Measurements from ENCODE around the gene EXD1. TPM values are rescaled to one million over a fixed set of nuclear protein-coding genes. Genes with fewer than 3 reads are reported as not detected.

The EXD1 gene
- total and polyA plus RNA-seq, 8 donors = not detected

DNA sequence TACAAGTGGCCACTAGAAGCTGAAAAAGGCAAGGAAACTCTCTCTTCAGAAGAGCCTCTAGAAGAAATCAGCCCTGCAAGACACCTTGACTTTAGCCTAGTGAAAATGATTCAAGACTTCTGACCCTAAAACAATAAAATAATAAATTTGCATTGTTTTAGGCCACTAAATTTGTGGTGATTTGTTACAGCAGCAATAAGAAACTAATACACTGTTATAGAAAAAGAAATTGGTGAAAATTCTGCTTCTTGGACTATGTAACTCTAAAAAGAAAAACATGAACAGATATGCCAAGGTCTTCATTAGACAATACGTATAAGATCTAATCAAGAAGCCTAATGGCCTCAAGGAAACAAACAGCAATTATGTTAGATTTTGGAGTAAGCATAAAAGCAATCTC lies 36.1 kb downstream of the EXD1 start:
- TF ChIP-seq POLR2AphosphoS5 (IDR thresholded peaks at IDR 0.05) (no peak), POLR2A (IDR thresholded peaks at IDR 0.05) (no peak), EP300 (IDR thresholded peaks at IDR 0.05) (no peak)
- TF ChIP-seq, protein P1, sequence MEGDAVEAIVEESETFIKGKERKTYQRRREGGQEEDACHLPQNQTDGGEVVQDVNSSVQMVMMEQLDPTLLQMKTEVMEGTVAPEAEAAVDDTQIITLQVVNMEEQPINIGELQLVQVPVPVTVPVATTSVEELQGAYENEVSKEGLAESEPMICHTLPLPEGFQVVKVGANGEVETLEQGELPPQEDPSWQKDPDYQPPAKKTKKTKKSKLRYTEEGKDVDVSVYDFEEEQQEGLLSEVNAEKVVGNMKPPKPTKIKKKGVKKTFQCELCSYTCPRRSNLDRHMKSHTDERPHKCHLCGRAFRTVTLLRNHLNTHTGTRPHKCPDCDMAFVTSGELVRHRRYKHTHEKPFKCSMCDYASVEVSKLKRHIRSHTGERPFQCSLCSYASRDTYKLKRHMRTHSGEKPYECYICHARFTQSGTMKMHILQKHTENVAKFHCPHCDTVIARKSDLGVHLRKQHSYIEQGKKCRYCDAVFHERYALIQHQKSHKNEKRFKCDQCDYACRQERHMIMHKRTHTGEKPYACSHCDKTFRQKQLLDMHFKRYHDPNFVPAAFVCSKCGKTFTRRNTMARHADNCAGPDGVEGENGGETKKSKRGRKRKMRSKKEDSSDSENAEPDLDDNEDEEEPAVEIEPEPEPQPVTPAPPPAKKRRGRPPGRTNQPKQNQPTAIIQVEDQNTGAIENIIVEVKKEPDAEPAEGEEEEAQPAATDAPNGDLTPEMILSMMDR (IDR thresholded peaks at IDR 0.05) = no peak
- no peaks in the 10 kb centered on the region for H3K4me1 ChIP-seq
- H3K27me3 ChIP-seq = no peaks in the 10 kb centered on the region
- no peak overlapping the region for H3K27ac ChIP-seq
- intact Hi-C loops (cut with DNase I; ENCODE audit: low total_unique reads) = no loop called here
- no peak for DNase-seq
- WGBS, 5 donors = 93 to 97% (median 94%) methylated on average over 1 of the region's 1 CpG
- H3K9me3 ChIP-seq = no peaks in the 10 kb centered on the region
- H3K36me3 ChIP-seq = no peaks in the 10 kb centered on the region
- H3K4me3 ChIP-seq = no peak overlapping the region

DNA sequence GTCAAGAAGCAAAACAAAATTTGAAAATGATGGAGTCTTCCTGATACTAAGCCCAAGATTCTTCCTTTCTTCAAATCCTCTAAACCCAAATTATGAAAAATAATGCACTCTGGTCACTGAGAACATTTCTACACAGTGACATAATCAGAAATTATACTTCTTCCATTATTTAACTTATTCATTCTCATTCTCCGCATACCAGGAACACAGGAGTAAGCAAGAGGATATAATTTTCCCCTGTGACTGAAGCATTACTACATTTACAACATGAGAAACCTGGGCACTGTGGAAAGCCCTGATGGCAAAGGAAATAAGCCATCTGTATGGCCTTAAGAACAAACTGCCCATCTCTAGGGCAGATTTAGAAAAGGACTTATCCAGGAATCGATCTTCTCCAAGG lies 47.0 kb downstream of the EXD1 start:
- intact Hi-C loops (cut with DNase I; ENCODE audit: low total_unique reads) = loop anchor here (5.0 kb wide), 1 partner anchor 281 kb away; no protein-coding TSS in a partner anchor
- H3K27me3 ChIP-seq = no peaks in the 10 kb centered on the region
- no peaks in the 10 kb centered on the region for H3K4me1 ChIP-seq
- TF ChIP-seq POLR2A (IDR thresholded peaks at IDR 0.05) = no peak
- no peak for TF ChIP-seq EP300 (IDR thresholded peaks at IDR 0.05)
- H3K27ac ChIP-seq = no peak overlapping the region
- H3K4me3 ChIP-seq = no peak overlapping the region
- no peaks in the 10 kb centered on the region for H3K36me3 ChIP-seq
- H3K9me3 ChIP-seq = no peaks in the 10 kb centered on the region
- 50 to 71% (median 62%) methylated on average over 2 of the region's 2 CpGs for WGBS, 5 donors
- DNase-seq = no peak

DNA sequence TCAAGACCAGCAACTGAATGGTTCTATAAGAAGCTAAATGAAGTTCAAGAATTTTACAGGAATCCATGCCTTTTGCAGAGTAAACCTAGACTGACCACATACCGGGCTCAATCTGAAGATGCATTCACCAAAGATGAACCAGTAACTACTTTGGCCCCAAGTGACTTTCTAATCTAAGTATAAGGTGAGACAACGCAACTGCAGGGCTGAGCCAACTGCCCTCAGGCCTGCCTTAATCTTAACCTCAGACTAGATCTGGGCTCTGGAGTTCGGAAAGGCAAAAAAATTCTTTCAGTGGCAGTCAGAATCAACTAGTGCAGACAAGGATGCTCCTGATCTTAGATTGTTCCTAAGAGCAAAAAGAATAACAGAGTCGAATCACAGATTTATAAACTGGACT lies 48.3 kb downstream of the EXD1 start:
- Histone ChIP-seq H3K36me3 (no peaks in the 10 kb centered on the region), H3K4me3 (no peak overlapping the region), H3K27me3 (no peaks in the 10 kb centered on the region), H3K27ac (no peak overlapping the region), H3K9me3 (no peaks in the 10 kb centered on the region), H3K4me1 (no peaks in the 10 kb centered on the region)
- no peak for DNase-seq
- no peak for TF ChIP-seq EP300 (IDR thresholded peaks at IDR 0.05)
- TF ChIP-seq, protein P1 (IDR thresholded peaks at IDR 0.05) = no peak
- no peak for TF ChIP-seq POLR2AphosphoS5 (IDR thresholded peaks at IDR 0.05)
- TF ChIP-seq POLR2A (IDR thresholded peaks at IDR 0.05) = no peak
- intact Hi-C loops (cut with DNase I; ENCODE audit: low total_unique reads) = loop anchor here (5.0 kb wide), 1 partner anchor 280 kb away; no protein-coding TSS in a partner anchor
- 55 to 78% (median 57%) methylated on average over 3 to 4 of the region's 4 CpGs for WGBS, 5 donors

DNA sequence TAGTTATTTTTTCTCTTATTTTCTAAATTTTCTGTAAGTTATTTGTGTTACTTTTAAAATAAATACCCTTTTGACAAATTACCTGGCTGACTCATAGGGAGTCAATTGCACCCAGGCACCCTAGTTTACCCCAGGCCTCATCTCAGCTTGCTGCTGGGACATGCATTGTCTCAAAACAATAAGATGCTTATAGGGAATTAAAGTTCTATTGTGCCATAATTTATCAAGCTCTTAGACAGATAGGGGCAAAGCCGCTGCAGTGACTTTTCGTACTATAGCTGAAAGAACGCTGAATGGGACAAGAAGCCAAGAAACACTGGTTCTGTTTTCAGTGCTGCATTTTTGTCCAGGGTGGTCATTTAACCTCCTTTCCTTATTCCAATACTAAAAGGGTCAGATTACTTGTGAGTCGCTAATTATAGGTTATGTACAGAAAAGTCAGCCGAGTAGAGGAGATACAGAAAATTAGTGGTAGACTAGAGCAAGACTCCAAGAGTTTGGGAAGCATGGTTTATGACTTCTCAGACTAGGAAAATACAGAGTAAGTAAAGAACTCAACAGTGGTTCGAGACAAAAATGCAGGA lies 50.3 kb downstream of the EXD1 start:
- intact Hi-C loops (cut with DNase I; ENCODE audit: low total_unique reads) = loop anchor here (5.0 kb wide), 1 partner anchor 278 kb away; no protein-coding TSS in a partner anchor

DNA sequence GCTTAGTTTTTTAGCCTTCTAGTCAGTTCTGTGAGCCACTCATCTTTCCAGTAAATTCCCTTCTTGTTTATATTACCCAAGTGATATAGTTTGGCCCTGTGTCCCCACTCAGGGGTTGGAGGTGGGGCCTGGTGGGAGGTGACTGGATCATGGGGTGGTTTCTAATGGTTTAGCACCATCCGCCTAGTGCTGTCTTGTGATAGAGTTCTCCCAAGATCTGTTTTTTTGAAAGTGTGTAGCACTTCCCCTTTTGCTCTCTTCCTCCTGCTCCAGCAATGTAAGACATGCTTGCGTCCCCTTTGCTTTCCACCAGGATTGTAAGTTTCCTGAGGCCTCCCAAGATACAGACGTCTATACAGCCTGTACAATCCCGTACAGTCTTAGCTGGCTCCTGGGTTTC lies 60.8 kb downstream of the EXD1 start:
- no peak for DNase-seq
- Histone ChIP-seq H3K4me1 (no peaks in the 10 kb centered on the region), H3K36me3 (no peaks in the 10 kb centered on the region), H3K4me3 (no peak overlapping the region), H3K27ac (no peak overlapping the region), H3K27me3 (no peaks in the 10 kb centered on the region), H3K9me3 (no peaks in the 10 kb centered on the region)
- TF ChIP-seq POLR2AphosphoS5 (IDR thresholded peaks at IDR 0.05) (no peak), POLR2A (IDR thresholded peaks at IDR 0.05) (no peak), EP300 (IDR thresholded peaks at IDR 0.05) (no peak)
- TF ChIP-seq, protein P1 (IDR thresholded peaks at IDR 0.05) = no peak
- intact Hi-C loops (cut with DNase I; ENCODE audit: low total_unique reads) = no loop called here
- WGBS, 5 donors = 67 to 90% (median 82%) methylated on average over 4 of the region's 4 CpGs

More for the DNA sequence above, 50.3 kb downstream of the EXD1 start:
- H3K36me3 ChIP-seq = no peaks in the 10 kb centered on the region
- TF ChIP-seq EP300 (IDR thresholded peaks at IDR 0.05) = no peak
- H3K27ac ChIP-seq = no peak overlapping the region
- H3K27me3 ChIP-seq = no peaks in the 10 kb centered on the region
- WGBS, 5 donors = 81 to 92% (median 92%) methylated on average over 6 of the region's 6 CpGs
- DNase-seq = no peak
- no peaks in the 10 kb centered on the region for H3K9me3 ChIP-seq
- H3K4me1 ChIP-seq = no peaks in the 10 kb centered on the region
- no peak overlapping the region for H3K4me3 ChIP-seq
